OCI-LY3 (cell line): Measurements from ENCODE around the gene MACO1.

ENCODE experiments used
- H2AFZ ChIP-seq: fragments of 200-600, 300-600 bp; shearing (Covaris generic); 2 replicates; pipeline ENCODE4 v1.6.0; 2014; ENCODE audit warnings: antibody characterized with exemption, low read depth, low read length
- H3K27ac ChIP-seq: fragments of 200-600, 300-600 bp; sonication (generic); 2 replicates; pipeline ENCODE4 v1.5.1; 2014; ENCODE audit warnings: mild to moderate bottlenecking, low read length, moderate library complexity, mixed read lengths
- H3K27me3 ChIP-seq: fragments of 200-600, 300-600 bp; sonication (generic); 2 replicates; pipeline ENCODE4 v1.6.1; 2014; ENCODE audit warnings: low read depth, low read length, mixed read lengths
- H3K36me3 ChIP-seq: fragments of 200-600, 300-600 bp; sonication (generic); replicated peaks from 2 replicates; pipeline ENCODE3; 2014; ENCODE audit warnings: low read depth, low read length, mixed read lengths
- H3K4me1 ChIP-seq: fragments of 300-600, 200-600 bp; sonication (generic); 2 replicates; pipeline ENCODE4 v1.6.1; 2014; ENCODE audit warnings: low read length, mixed read lengths
- H3K4me2 ChIP-seq: fragments of 200-600, 300-600 bp; sonication (generic); 2 replicates; pipeline ENCODE4 v1.6.1; 2014; ENCODE audit warnings: low read length, mixed read lengths
- H3K4me3 ChIP-seq: fragments of 300-600, 200-600 bp; sonication (generic); 2 replicates; pipeline ENCODE4 v1.5.1; 2014; ENCODE audit warnings: antibody characterized with exemption, mild to moderate bottlenecking, low read length, moderate library complexity
- H3K79me2 ChIP-seq: fragments of 300-600, 200-600 bp; shearing (Covaris generic); 2 replicates; pipeline ENCODE4 v1.6.1; 2014; ENCODE audit warnings: mild to moderate bottlenecking, low read length, mixed read lengths
- H3K9ac ChIP-seq: fragments of 300-600, 200-600 bp; shearing (Covaris generic); 2 replicates; pipeline ENCODE4 v1.6.0; 2014; ENCODE audit warnings: mild to moderate bottlenecking, low read length, moderate library complexity
- H3K9me3 ChIP-seq: fragments of 200-600, 300-600 bp; shearing (Covaris generic); 2 replicates; pipeline ENCODE4 v1.6.1; 2014; ENCODE audit warnings: low read length, mixed read lengths; ENCODE audit not compliant: insufficient read depth
- H4K20me1 ChIP-seq: fragments of 200-600, 300-600 bp; sonication (generic); 2 replicates; pipeline ENCODE4 v1.6.1; 2016; ENCODE audit warnings: low read length, mixed read lengths; ENCODE audit not compliant: insufficient read depth
- EZH2phosphoT487 ChIP-seq: fragments of 200-600 bp; shearing (Covaris generic); IDR thresholded peaks from 2 replicates; pipeline ENCODE4 v1.6.1; 2018; ENCODE audit warnings: antibody characterized with exemption, mixed run types, low read depth
- TF ChIP-seq, protein P1 (sequence below): fragments of 200-600, 300-600 bp; sonication (generic); IDR thresholded peaks from 2 replicates; pipeline ENCODE4 v1.5.1; 2014; ENCODE audit warnings: antibody characterized with exemption, low read length, low read depth

Gene MACO1

GRCh38 chr1:25477448-25478034 lies 46.8 kb downstream of the MACO1 start:
- Histone ChIP-seq H4K20me1 (0 out of 2 replicates have a peak, but pooled peaks cover 8% of the 10 kb centered on the region), H3K4me2 (peak overlapping the region; percentile 56), H3K27ac (peak overlapping the region; percentile 99), H3K79me2 (peaks cover 92% of the 10 kb centered on the region), H3K27me3 (no peaks in the 10 kb centered on the region), H3K4me3 (no peak overlapping the region), H3K9ac (peak overlapping the region; percentile 70), H2AFZ (no peak overlapping the region), H3K4me1 (peaks cover 67% of the 10 kb centered on the region), H3K9me3 (no peaks in the 10 kb centered on the region), H3K36me3 (peaks cover 16% of the 10 kb centered on the region)
- TF ChIP-seq, protein P1, sequence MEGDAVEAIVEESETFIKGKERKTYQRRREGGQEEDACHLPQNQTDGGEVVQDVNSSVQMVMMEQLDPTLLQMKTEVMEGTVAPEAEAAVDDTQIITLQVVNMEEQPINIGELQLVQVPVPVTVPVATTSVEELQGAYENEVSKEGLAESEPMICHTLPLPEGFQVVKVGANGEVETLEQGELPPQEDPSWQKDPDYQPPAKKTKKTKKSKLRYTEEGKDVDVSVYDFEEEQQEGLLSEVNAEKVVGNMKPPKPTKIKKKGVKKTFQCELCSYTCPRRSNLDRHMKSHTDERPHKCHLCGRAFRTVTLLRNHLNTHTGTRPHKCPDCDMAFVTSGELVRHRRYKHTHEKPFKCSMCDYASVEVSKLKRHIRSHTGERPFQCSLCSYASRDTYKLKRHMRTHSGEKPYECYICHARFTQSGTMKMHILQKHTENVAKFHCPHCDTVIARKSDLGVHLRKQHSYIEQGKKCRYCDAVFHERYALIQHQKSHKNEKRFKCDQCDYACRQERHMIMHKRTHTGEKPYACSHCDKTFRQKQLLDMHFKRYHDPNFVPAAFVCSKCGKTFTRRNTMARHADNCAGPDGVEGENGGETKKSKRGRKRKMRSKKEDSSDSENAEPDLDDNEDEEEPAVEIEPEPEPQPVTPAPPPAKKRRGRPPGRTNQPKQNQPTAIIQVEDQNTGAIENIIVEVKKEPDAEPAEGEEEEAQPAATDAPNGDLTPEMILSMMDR, result no peak
- no peak for TF ChIP-seq EZH2phosphoT487

DNA sequence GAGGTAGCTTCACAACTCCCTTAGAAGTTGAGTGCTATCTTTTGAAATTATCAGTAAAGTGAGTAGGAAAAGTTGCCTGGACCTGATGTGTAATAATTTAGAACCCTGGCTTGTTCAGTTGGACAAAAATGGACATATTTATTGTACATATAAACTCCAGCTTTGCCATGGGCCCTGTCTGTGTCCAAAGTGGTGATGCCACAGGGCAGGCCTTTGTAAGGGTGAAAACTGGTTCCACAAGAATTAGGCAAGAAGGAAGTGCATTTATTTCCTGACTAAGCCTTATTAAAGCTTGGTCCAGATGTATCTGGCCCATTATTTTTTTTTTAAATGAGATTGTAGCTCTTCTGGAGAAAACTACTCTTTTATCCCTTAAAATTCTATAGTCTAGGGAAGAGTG lies 47.9 kb downstream of the MACO1 start:
- H3K4me2 ChIP-seq, result no peak overlapping the region
- peaks cover 93% of the 10 kb centered on the region for H3K79me2 ChIP-seq
- peak overlapping the region; percentile 35; the same call in 1 of the 2 replicates for H3K27ac ChIP-seq
- peaks cover 16% of the 10 kb centered on the region for H3K36me3 ChIP-seq
- no peak overlapping the region for H3K9ac ChIP-seq
- H4K20me1 ChIP-seq, result 0 out of 2 replicates have a peak, but pooled peaks cover 8% of the 10 kb centered on the region
- no peaks in the 10 kb centered on the region for H3K9me3 ChIP-seq
- no peak for TF ChIP-seq EZH2phosphoT487
- TF ChIP-seq, protein P1, result no peak
- H3K27me3 ChIP-seq, result no peaks in the 10 kb centered on the region
- no peak overlapping the region for H2AFZ ChIP-seq
- no peak overlapping the region for H3K4me3 ChIP-seq
- H3K4me1 ChIP-seq, result peaks cover 59% of the 10 kb centered on the region

DNA sequence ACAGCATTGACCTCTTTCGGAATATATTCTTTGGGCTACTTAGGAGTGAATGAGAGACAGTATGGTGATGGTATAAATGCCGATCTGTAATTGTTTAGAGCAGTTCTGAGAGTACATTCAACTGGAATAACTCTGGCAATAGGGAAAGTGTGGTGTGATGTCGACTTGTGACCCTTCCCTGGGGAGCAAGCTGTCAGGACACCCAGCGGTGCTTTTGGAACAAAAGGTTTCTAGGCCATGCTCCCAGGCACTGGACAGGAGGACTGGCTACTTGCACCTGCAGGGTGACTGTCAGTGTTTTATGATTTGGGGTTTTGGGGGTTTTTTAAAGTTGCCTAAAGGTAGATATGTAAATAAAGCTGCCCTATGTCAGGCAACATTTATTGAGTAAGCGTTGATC lies 50.9 kb downstream of the MACO1 start:
- H3K36me3 ChIP-seq, result peaks cover 19% of the 10 kb centered on the region
- H3K4me2 ChIP-seq, result no peak overlapping the region
- H4K20me1 ChIP-seq, result 0 out of 2 replicates have a peak, but pooled peaks cover 8% of the 10 kb centered on the region
- no peaks in the 10 kb centered on the region for H3K9me3 ChIP-seq
- no peak overlapping the region for H2AFZ ChIP-seq
- H3K4me1 ChIP-seq, result peaks cover 46% of the 10 kb centered on the region
- no peak overlapping the region for H3K9ac ChIP-seq
- no peaks in the 10 kb centered on the region for H3K27me3 ChIP-seq
- no peak overlapping the region for H3K4me3 ChIP-seq
- no peak overlapping the region for H3K27ac ChIP-seq
- no peak for TF ChIP-seq EZH2phosphoT487
- TF ChIP-seq, protein P1, result no peak
- peaks cover 83% of the 10 kb centered on the region for H3K79me2 ChIP-seq

GRCh38 chr1:25482211-25482610 lies 51.5 kb downstream of the MACO1 start:
- Histone ChIP-seq H2AFZ (no peak overlapping the region), H3K9ac (no peak overlapping the region), H3K79me2 (peaks cover 81% of the 10 kb centered on the region), H3K4me1 (peaks cover 40% of the 10 kb centered on the region), H3K36me3 (peaks cover 22% of the 10 kb centered on the region), H3K4me3 (no peak overlapping the region), H3K27me3 (no peaks in the 10 kb centered on the region), H3K27ac (no peak overlapping the region), H3K4me2 (no peak overlapping the region), H3K9me3 (no peaks in the 10 kb centered on the region), H4K20me1 (0 out of 2 replicates have a peak, but pooled peaks cover 8% of the 10 kb centered on the region)
- TF ChIP-seq, protein P1, result no peak
- no peak for TF ChIP-seq EZH2phosphoT487
